HG03342 (cell line): Measurements from ENCODE around the gene GNAL.
"Not testable (repeated sequence)": the region's sequence is repeated elsewhere in the genome, so short reads cannot be mapped to it uniquely, and the experiment has no call there.

Experiments
- ATAC-seq: cut with Tn5 transposase; IDR thresholded peaks from one replicate; pipeline ENCODE4 v1.9.1; 2021; ENCODE audit warnings: mild to moderate bottlenecking, moderate library complexity; ENCODE audit not compliant: unreplicated experiment

The GNAL gene

GRCh38 chr18:11899063-11899462 is 210.0 kb downstream of the GNAL start:
- ATAC-seq: no peak

DNA sequence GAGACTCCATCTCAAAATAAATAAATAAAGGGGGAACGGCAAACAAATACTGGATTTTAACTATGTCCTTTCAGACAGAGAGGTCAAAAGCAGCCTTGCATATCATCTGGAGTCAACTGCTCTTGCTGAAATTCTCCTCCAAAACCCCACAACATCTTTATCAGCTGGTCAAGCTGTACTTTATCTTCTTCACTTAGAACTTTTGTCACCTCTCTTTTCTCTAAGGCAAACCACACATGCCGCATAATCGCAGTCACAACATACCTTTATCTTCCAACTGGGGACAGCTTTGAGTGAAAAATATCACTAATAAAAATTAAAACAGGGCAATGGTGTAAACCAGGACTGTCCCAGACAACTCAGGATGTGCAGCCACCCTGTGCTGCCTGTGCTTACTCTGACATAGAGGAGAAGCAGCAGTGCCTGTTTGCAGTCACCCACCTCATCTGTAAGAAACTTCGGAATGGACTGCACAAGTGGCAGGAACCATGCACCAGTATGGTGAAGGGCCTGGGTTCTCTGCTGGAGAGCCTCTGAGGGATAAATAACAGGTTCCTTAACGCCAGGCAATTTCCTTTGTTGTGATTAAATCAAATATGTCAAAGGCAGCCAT is 212.9 kb downstream of the GNAL start:
- ATAC-seq: no peak

DNA sequence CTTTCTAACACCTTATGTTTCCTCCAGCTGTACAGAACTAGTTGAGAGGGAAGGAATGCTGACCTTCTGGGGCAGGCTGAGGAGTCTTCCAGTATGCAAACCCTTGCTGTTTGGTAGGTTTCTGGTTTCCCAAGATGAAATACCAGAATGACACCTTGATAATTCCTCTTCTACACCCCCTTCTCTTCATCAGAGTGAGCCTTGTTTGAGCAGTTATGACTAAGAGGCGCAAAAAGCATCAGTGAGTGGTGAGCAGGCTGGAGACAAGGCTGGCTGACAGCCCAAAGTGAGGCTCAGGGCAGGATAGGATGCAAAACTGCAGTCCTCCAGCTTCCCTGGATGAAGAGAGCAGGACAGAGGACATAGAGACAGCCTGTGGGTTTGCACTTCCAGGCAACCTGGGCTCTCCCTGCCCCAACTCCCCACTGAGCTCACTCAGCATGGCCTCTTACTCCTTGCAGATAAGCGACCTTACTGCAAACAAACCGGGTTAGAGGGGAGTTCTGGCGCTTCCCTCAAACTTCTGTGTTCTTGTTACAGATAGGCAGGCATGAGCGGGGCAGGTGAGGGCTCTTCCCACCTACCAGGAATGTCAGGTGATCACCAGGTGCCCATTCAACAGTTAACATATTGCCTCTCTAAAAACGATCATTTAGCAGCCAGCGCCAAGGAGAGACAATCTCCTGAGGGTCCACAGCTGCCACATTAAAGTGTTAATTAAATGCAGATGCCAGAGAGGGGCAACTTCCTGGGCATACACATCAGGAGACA is 213.6 kb downstream of the GNAL start:
- ATAC-seq: no peak

DNA sequence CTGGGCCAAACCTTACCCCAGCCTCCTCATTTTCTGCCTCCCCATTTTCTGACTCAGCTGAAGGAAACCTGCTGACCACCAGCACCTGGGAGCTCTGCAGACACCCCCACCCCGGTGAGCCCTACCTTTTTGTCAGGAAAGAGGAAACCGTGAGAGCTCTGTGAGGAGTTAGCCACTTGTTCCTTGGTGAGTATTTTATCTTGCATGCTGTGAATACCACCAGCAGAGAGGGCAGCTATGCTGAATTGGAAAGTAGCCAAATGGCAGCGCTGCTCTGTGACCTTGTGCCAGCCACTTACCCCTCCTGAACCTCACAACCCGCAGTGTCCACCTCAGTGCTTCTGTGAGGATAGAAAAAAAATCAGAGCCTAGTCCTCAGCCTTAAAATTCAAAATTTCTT is 216.5 kb downstream of the GNAL start:
- no peak for ATAC-seq

- no peak for ATAC-seq
These were observed 217.1 kb downstream of the GNAL start for GRCh38 chr18:11906176-11906575.

- ATAC-seq: no peak
These were observed 218.1 kb downstream of the GNAL start for GRCh38 chr18:11906926-11907874.

GRCh38 chr18:11908182-11909060 is 219.4 kb downstream of the GNAL start, which contains the start of gene MPPE1:
Gene MPPE1, minus strand, starts transcription at chr18:11908317. Its CDS starts 11,053 bp downstream, at chr18:11897264.
- ATAC-seq: peak; percentile 80

DNA sequence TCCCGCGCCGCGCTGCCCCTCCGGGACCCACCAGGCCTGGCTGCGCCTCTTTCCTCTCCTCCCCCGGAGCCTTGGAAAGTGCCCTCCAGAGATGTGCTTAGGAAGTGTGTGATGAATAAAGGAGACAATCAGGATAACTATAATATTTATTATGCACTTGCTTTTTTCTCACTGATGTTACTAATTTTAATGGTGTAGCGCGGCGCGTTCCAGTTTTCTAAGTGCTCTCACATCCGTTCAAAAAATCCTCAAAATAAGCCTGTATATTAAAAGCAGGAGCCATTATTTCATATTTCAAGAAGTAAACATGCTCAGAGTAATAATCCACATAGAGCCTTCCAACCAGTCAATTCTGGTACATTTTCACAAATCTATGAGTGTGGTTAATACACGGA is 220.0 kb downstream of the GNAL start:
- ATAC-seq: no peak

GRCh38 chr18:11909591-11910026 is 220.5 kb downstream of the GNAL start:
- ATAC-seq: no peak

DNA sequence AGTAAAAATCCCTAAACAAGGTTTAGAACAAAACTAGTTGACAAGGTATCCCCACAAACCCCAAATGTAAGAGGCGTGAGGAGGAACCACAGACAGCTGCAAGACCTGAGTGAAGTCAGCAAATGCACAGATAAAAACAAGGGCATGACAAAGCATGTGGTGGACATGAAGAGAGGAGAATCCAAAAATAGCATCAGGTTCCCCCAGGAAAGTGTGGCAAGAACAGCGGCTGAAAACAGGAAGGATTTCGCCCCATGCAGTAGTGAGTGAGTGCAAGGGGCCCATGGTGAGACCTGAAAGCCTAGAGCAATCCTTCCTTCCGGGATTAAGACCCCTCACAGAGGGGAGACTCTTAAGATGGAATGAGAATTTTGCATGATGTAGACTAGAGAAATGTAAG is 227.8 kb downstream of the GNAL start:
- ATAC-seq: not testable (repeated sequence)

GRCh38 chr18:11919522-11919921 is 230.5 kb downstream of the GNAL start:
- not testable (repeated sequence) for ATAC-seq

DNA sequence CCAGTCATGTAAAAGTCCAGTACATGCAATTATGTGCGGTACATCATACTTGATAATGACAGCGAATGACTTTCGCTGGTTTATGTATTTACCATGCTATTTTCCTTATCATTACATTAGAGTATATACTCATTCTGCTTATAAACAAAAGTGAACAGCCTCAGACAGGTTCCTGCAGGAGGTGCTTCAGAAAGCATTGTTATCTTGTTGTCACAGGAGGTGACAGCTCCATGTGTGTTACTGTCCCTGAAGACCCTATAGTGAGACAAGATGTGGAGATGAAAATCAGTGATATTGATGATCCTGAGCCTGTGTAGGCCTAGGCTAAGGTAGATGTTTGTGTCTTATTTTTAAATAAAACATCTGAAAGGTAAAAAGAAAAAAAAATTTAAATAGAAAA is 234.4 kb downstream of the GNAL start:
- ATAC-seq: no peak

DNA sequence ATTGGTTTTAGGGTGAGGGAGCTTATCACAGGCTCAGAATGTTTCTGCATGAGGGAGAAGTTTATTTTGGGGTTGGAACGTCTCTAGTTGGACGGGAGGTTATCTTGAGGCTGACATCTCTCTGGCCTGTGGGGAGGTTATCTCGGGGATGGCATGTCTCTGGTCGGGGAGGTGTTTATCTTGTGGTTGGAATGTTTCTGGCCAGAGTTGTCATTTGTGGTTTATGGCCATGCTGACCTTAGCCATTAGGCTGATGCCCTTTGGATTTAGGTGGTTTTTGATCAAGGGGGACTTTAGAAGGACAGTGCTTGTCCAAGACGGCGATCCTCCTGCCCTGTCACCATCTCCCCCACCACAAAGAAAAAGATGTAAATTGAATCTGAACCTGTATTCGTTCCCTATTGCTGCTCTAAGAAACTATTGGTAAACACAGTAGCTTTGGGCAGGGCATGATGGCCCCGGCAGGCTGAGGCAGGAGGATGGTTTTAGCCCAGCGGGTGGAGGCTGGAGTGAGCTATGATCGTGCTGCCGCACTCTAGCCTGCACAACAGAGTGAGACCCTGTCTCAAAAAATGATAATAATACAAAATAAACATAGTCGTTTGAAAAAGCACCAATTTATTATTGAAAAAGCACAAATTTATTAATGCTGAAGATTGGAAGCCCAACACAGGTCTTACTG is 236.9 kb downstream of the GNAL start:
- no peak for ATAC-seq

DNA sequence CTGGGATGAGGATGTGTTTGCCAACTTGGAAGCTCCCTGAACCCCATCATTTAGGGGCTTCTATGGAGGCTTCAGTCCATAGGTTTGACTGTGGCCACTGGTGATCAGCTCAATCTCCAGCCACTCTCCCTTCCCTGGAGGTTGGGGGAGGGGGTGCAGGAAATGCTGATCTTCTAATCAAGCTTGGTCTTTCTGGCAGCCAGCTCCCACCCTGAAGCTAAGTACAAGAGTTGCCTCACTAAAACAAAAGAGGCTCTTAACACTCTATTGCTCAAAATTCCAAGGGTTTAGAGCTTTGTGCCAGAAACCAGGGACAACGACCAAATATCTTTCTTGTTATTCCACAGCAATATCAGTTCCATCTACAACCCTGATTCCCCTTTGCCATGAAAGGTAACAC is 238.4 kb downstream of the GNAL start:
- no peak for ATAC-seq

GRCh38 chr18:11932393-11932792 is 243.3 kb downstream of the GNAL start:
- ATAC-seq: no peak
